ENCODE results near the gene APBB1IP.

The APBB1IP gene

DNA sequence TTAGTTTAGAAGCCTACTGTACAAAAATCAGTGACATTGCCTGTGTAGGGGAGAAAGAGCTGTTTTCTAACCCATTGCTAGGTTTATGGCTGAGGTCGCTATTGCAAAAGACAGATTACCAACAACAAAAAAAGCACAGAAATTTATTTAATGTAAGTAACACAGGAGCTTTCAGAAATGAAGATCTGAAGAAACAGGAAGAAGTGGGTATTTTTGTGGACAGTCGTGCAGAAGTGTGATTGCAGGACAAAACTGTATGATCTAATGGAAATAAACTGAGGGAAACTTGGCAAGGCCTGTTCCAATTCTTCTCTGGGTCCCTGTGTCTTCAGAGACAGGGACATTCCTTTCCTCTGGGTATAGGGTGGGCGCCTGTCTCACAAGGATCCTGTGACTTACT, 87.4 kb downstream of the APBB1IP start:
- no peaks in the 10 kb centered on the region for H3K27me3 ChIP-seq (ENCODE audit: low read length)
- no peaks in the 10 kb centered on the region for H3K9me2 ChIP-seq (replicated peaks; ENCODE audit: insufficient read depth, low read length)
- H3K27ac ChIP-seq (ENCODE audit: low read depth, low read length): no peak overlapping the region
- H3K9ac ChIP-seq (ENCODE audit: low read length): no peak overlapping the region
- no peak for TF ChIP-seq EZH2phosphoT487 (conservative IDR thresholded peaks at IDR 0.05; ENCODE audit: low read length)
- TF ChIP-seq CTCF (IDR thresholded peaks at IDR 0.05; ENCODE audit: insufficient read depth, low read length, poor library complexity, severe bottlenecking): no peak
- H4K20me1 ChIP-seq (ENCODE audit: low read depth, low read length): no peaks in the 10 kb centered on the region
- no peak overlapping the region for H3K4me3 ChIP-seq (ENCODE audit: insufficient read depth, low read length, poor library complexity, severe bottlenecking)
- H2AFZ ChIP-seq (ENCODE audit: low read depth, low read length, severe bottlenecking): no peak overlapping the region
- 0 out of 2 replicates have a peak, but pooled peaks cover 4% of the 10 kb centered on the region for H3F3A ChIP-seq (ENCODE audit: insufficient read depth)
- H3K36me3 ChIP-seq (ENCODE audit: low read length): peaks cover 8% of the 10 kb centered on the region; the same call in 1 of the 2 replicates
- no peaks in the 10 kb centered on the region for H3K9me3 ChIP-seq (ENCODE audit: insufficient read depth, low read length)
- no peaks in the 10 kb centered on the region for H3K79me2 ChIP-seq (ENCODE audit: insufficient read depth, low read length)
- no peak overlapping the region for H3K4me2 ChIP-seq (ENCODE audit: low read depth, low read length, poor library complexity, severe bottlenecking)

- Histone ChIP-seq H3K27ac (ENCODE audit: low read depth, low read length) (no peak overlapping the region), H3K9ac (ENCODE audit: low read length) (no peak overlapping the region), H3K4me2 (ENCODE audit: low read depth, low read length, poor library complexity, severe bottlenecking) (no peak overlapping the region), H3F3A (ENCODE audit: insufficient read depth) (0 out of 2 replicates have a peak, but pooled peaks cover 4% of the 10 kb centered on the region), H2AFZ (ENCODE audit: low read depth, low read length, severe bottlenecking) (no peak overlapping the region), H3K36me3 (ENCODE audit: low read length) (peaks cover 8% of the 10 kb centered on the region; the same call in 1 of the 2 replicates), H3K9me2 (replicated peaks; ENCODE audit: insufficient read depth, low read length) (no peaks in the 10 kb centered on the region), H4K20me1 (ENCODE audit: low read depth, low read length) (no peaks in the 10 kb centered on the region), H3K9me3 (ENCODE audit: insufficient read depth, low read length) (no peaks in the 10 kb centered on the region), H3K4me3 (ENCODE audit: insufficient read depth, low read length, poor library complexity, severe bottlenecking) (no peak overlapping the region), H3K27me3 (ENCODE audit: low read length) (no peaks in the 10 kb centered on the region), H3K79me2 (ENCODE audit: insufficient read depth, low read length) (no peaks in the 10 kb centered on the region)
- TF ChIP-seq CTCF (IDR thresholded peaks at IDR 0.05; ENCODE audit: insufficient read depth, low read length, poor library complexity, severe bottlenecking): no peak
- no peak for TF ChIP-seq EZH2phosphoT487 (conservative IDR thresholded peaks at IDR 0.05; ENCODE audit: low read length)
Observed at GRCh38 chr10:26527018-26527417, 88.9 kb downstream of the APBB1IP start.

- H3F3A ChIP-seq (ENCODE audit: insufficient read depth): 0 out of 2 replicates have a peak, but pooled peaks cover 4% of the 10 kb centered on the region
- H3K27ac ChIP-seq (ENCODE audit: low read depth, low read length): no peak overlapping the region
- H3K9me3 ChIP-seq (ENCODE audit: insufficient read depth, low read length): no peaks in the 10 kb centered on the region
- H3K79me2 ChIP-seq (ENCODE audit: insufficient read depth, low read length): no peaks in the 10 kb centered on the region
- H3K36me3 ChIP-seq (ENCODE audit: low read length): peaks cover 7% of the 10 kb centered on the region; the same call in 1 of the 2 replicates
- H3K9me2 ChIP-seq (replicated peaks; ENCODE audit: insufficient read depth, low read length): no peaks in the 10 kb centered on the region
- no peak overlapping the region for H3K4me3 ChIP-seq (ENCODE audit: insufficient read depth, low read length, poor library complexity, severe bottlenecking)
- H4K20me1 ChIP-seq (ENCODE audit: low read depth, low read length): no peaks in the 10 kb centered on the region
- H3K4me2 ChIP-seq (ENCODE audit: low read depth, low read length, poor library complexity, severe bottlenecking): no peak overlapping the region
- no peak overlapping the region for H3K9ac ChIP-seq (ENCODE audit: low read length)
- H3K27me3 ChIP-seq (ENCODE audit: low read length): no peaks in the 10 kb centered on the region
- TF ChIP-seq EZH2phosphoT487 (conservative IDR thresholded peaks at IDR 0.05; ENCODE audit: low read length): no peak
- no peak for TF ChIP-seq CTCF (IDR thresholded peaks at IDR 0.05; ENCODE audit: insufficient read depth, low read length, poor library complexity, severe bottlenecking)
- H2AFZ ChIP-seq (ENCODE audit: low read depth, low read length, severe bottlenecking): no peak overlapping the region
Observed at GRCh38 chr10:26528048-26528447, 89.9 kb downstream of the APBB1IP start.
